ENCODE data around the gene MIPEP. TPM values are rescaled to one million over a fixed set of nuclear protein-coding genes. Genes with fewer than 3 reads are reported as not detected.
A peak's percentile ranks its signal among the peaks of the same experiment; 100 is the strongest.

Gene MIPEP
- total and polyA plus RNA-seq, 2 donors: 13.2 to 22.7 TPM

- Histone ChIP-seq H3K27me3 (ENCODE audit: control insufficient read depth in 2 of 2, insufficient read depth in 1 of 2, low read length in 1 of 2) (no peaks in the 10 kb centered on the region), H3K27ac (ENCODE audit: low read depth in 1 of 2, low read length in 1 of 2) (no peak overlapping the region), H3K4me1 (ENCODE audit: control insufficient read depth in 2 of 2, insufficient read depth in 2 of 2, low read length in 2 of 2) (peaks cover 6 to 11% of the 10 kb centered on the region in 2 donors), H3K36me3 (ENCODE audit: control insufficient read depth in 2 of 2, insufficient read depth in 2 of 2, low read length in 1 of 2) (no peaks in the 10 kb centered on the region), H3K9me3 (ENCODE audit: control insufficient read depth in 2 of 2, insufficient read depth in 1 of 2, low read length in 1 of 2) (no peaks in the 10 kb centered on the region), H3K4me3 (ENCODE audit: low read length in 2 of 2) (no peak overlapping the region)
- DNase-seq (ENCODE audit: low read depth in 6 of 9, low spot score in 9 of 9): no peak
- 96% methylated on average over 6 of the region's 6 CpGs for WGBS
These were observed 166.3 kb downstream of the MIPEP start for GRCh38 chr13:23722726-23723453.

DNA sequence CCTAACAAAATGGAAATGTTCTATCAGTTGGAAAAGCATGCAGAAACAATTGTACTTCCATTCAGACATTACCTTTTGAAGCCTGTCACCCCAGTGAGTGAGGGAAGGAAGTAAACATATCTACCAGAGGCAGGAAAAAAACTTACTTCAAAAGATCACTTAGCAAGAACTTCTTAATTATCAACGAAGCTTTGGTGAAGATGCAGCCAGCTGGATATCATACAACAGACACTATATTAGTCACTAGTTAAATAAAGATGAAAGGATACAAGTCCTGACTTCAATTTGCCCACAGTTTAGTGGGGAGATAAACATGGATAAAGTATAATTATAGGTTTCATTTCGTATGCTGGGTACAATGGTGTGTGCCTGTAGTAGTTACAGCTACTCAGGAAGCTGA, 170.2 kb downstream of the MIPEP start:
- H3K27me3 ChIP-seq (ENCODE audit: control insufficient read depth in 2 of 2, insufficient read depth in 1 of 2, low read length in 1 of 2): no peaks in the 10 kb centered on the region
- H3K4me3 ChIP-seq (ENCODE audit: low read length in 2 of 2): no peak overlapping the region
- WGBS: 25% methylated on average over 2 of the region's 2 CpGs
- H3K36me3 ChIP-seq (ENCODE audit: control insufficient read depth in 2 of 2, insufficient read depth in 2 of 2, low read length in 1 of 2): no peaks in the 10 kb centered on the region
- peak overlapping the region in 1 of 2 donors; percentile 55 for H3K27ac ChIP-seq (ENCODE audit: low read depth in 1 of 2, low read length in 1 of 2)
- no peaks in the 10 kb centered on the region for H3K9me3 ChIP-seq (ENCODE audit: control insufficient read depth in 2 of 2, insufficient read depth in 1 of 2, low read length in 1 of 2)
- H3K4me1 ChIP-seq (ENCODE audit: control insufficient read depth in 2 of 2, insufficient read depth in 2 of 2, low read length in 2 of 2): peaks cover 23 to 27% of the 10 kb centered on the region in 2 donors
- peak in 4 of 9 donors; percentile 21 to 70 (median 43) for DNase-seq (ENCODE audit: low read depth in 6 of 9, low spot score in 9 of 9)

GRCh38 chr13:23716401-23716800, 172.8 kb downstream of the MIPEP start:
- no peaks in the 10 kb centered on the region for H3K27me3 ChIP-seq (ENCODE audit: control insufficient read depth in 2 of 2, insufficient read depth in 1 of 2, low read length in 1 of 2)

DNA sequence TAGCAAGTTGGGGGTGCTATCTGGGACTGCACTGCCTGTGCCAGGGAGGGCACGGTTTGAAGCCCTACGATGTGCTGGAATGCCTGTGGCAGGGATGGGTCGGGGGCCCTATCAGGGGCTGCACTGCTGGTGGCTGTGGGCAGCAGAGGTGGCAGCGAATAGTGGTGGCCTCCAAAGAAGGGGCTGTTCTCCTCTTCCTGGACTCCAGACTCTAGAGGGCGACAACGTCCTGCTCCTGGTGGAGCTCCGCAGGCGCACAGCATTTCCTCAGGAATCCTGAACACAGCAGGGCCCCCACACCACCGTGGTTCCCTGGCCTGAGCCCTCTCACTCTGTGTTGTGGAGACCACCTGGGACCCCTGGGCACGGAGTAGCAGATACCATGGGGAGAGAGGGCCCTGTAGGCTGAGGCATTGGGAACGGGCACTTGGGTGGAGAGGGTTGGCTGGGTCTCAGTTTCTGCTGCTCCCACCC, 173.4 kb downstream of the MIPEP start:
- no peaks in the 10 kb centered on the region for H3K9me3 ChIP-seq (ENCODE audit: control insufficient read depth in 2 of 2, insufficient read depth in 1 of 2, low read length in 1 of 2)
- H3K27me3 ChIP-seq (ENCODE audit: control insufficient read depth in 2 of 2, insufficient read depth in 1 of 2, low read length in 1 of 2): no peaks in the 10 kb centered on the region
- no peak overlapping the region for H3K4me3 ChIP-seq (ENCODE audit: low read length in 2 of 2)
- peaks cover 23 to 27% of the 10 kb centered on the region in 2 donors for H3K4me1 ChIP-seq (ENCODE audit: control insufficient read depth in 2 of 2, insufficient read depth in 2 of 2, low read length in 2 of 2)
- no peak overlapping the region for H3K27ac ChIP-seq (ENCODE audit: low read depth in 1 of 2, low read length in 1 of 2)
- peak in 2 of 9 donors; percentile 19 to 42 for DNase-seq (ENCODE audit: low read depth in 6 of 9, low spot score in 9 of 9)
- H3K36me3 ChIP-seq (ENCODE audit: control insufficient read depth in 2 of 2, insufficient read depth in 2 of 2, low read length in 1 of 2): no peaks in the 10 kb centered on the region
- WGBS: 92% methylated on average over 11 of the region's 11 CpGs

More at GRCh38 chr13:23716401-23716800, 172.8 kb downstream of the MIPEP start:
- Histone ChIP-seq H3K36me3 (ENCODE audit: control insufficient read depth in 2 of 2, insufficient read depth in 2 of 2, low read length in 1 of 2) (no peaks in the 10 kb centered on the region), H3K9me3 (ENCODE audit: control insufficient read depth in 2 of 2, insufficient read depth in 1 of 2, low read length in 1 of 2) (no peaks in the 10 kb centered on the region), H3K4me1 (ENCODE audit: control insufficient read depth in 2 of 2, insufficient read depth in 2 of 2, low read length in 2 of 2) (peaks cover 23 to 27% of the 10 kb centered on the region in 2 donors), H3K4me3 (ENCODE audit: low read length in 2 of 2) (no peak overlapping the region), H3K27ac (ENCODE audit: low read depth in 1 of 2, low read length in 1 of 2) (peak overlapping the region in 1 of 2 donors; percentile 39)
- 92% methylated on average over 2 of the region's 2 CpGs for WGBS
- peak in 4 of 9 donors; percentile 6 to 62 (median 48) for DNase-seq (ENCODE audit: low read depth in 6 of 9, low spot score in 9 of 9)

- H3K27me3 ChIP-seq (ENCODE audit: control insufficient read depth in 2 of 2, insufficient read depth in 1 of 2, low read length in 1 of 2): no peaks in the 10 kb centered on the region
- WGBS: 90% methylated on average over 19 of the region's 19 CpGs
- peaks cover 23 to 27% of the 10 kb centered on the region in 2 donors for H3K4me1 ChIP-seq (ENCODE audit: control insufficient read depth in 2 of 2, insufficient read depth in 2 of 2, low read length in 2 of 2)
- no peak overlapping the region for H3K4me3 ChIP-seq (ENCODE audit: low read length in 2 of 2)
- DNase-seq (ENCODE audit: low read depth in 6 of 9, low spot score in 9 of 9): no peak
- H3K36me3 ChIP-seq (ENCODE audit: control insufficient read depth in 2 of 2, insufficient read depth in 2 of 2, low read length in 1 of 2): no peaks in the 10 kb centered on the region
- H3K27ac ChIP-seq (ENCODE audit: low read depth in 1 of 2, low read length in 1 of 2): no peak overlapping the region
- no peaks in the 10 kb centered on the region for H3K9me3 ChIP-seq (ENCODE audit: control insufficient read depth in 2 of 2, insufficient read depth in 1 of 2, low read length in 1 of 2)
These were observed 174.0 kb downstream of the MIPEP start for GRCh38 chr13:23715092-23715761.

DNA sequence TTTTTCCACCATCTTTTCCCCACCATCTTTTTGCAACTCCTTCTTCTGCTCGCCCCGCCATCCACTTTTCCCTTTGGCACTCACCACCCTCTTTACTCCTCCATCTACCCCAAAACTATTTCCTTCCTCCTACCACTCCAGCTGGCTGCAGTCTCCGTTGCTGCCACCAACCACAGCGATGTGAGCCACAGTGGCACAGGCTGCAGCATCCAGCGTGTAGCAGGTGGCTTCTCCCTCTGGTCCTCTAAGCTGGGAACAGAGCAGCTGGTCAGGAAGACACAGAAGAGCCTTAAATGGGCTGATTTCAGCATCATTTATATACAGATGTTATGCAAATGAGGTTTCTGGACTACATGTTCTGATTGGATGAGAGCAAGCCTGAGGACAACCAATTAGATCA, 174.5 kb downstream of the MIPEP start:
- DNase-seq (ENCODE audit: low read depth in 6 of 9, low spot score in 9 of 9): peak in 2 of 9 donors; percentile 16 to 45
- Histone ChIP-seq H3K4me3 (ENCODE audit: low read length in 2 of 2) (no peak overlapping the region), H3K36me3 (ENCODE audit: control insufficient read depth in 2 of 2, insufficient read depth in 2 of 2, low read length in 1 of 2) (no peaks in the 10 kb centered on the region), H3K27me3 (ENCODE audit: control insufficient read depth in 2 of 2, insufficient read depth in 1 of 2, low read length in 1 of 2) (no peaks in the 10 kb centered on the region), H3K27ac (ENCODE audit: low read depth in 1 of 2, low read length in 1 of 2) (no peak overlapping the region), H3K4me1 (ENCODE audit: control insufficient read depth in 2 of 2, insufficient read depth in 2 of 2, low read length in 2 of 2) (peaks cover 23 to 27% of the 10 kb centered on the region in 2 donors), H3K9me3 (ENCODE audit: control insufficient read depth in 2 of 2, insufficient read depth in 1 of 2, low read length in 1 of 2) (no peaks in the 10 kb centered on the region)
- 38% methylated on average over 5 of the region's 5 CpGs for WGBS

GRCh38 chr13:23711355-23711754, 177.8 kb downstream of the MIPEP start:
- Histone ChIP-seq H3K27me3 (ENCODE audit: control insufficient read depth in 2 of 2, insufficient read depth in 1 of 2, low read length in 1 of 2) (no peaks in the 10 kb centered on the region), H3K4me1 (ENCODE audit: control insufficient read depth in 2 of 2, insufficient read depth in 2 of 2, low read length in 2 of 2) (peaks cover 6 to 7% of the 10 kb centered on the region in 2 donors), H3K9me3 (ENCODE audit: control insufficient read depth in 2 of 2, insufficient read depth in 1 of 2, low read length in 1 of 2) (no peaks in the 10 kb centered on the region), H3K4me3 (ENCODE audit: low read length in 2 of 2) (no peak overlapping the region), H3K27ac (ENCODE audit: low read depth in 1 of 2, low read length in 1 of 2) (no peak overlapping the region), H3K36me3 (ENCODE audit: control insufficient read depth in 2 of 2, insufficient read depth in 2 of 2, low read length in 1 of 2) (no peaks in the 10 kb centered on the region)
- WGBS: 96% methylated on average over 3 of the region's 3 CpGs
- no peak for DNase-seq (ENCODE audit: low read depth in 6 of 9, low spot score in 9 of 9)

DNA sequence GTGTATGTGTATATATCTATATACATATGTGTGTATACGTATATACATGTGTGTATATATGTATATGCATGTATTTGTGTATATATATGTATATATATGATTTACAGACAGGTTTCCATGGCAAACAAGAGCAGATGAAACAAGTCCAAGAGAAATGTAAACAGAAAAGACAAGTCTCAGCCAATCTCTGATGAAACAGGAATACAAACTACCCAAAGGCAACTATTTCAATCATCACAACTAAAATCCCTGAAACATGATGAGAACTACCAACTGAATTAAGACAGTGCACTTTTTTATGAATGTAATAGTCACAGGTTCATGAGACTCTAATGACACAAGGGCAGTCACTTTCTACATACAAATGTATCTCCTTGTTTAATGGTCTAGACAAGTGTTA, 178.8 kb downstream of the MIPEP start:
- H3K27me3 ChIP-seq (ENCODE audit: control insufficient read depth in 2 of 2, insufficient read depth in 1 of 2, low read length in 1 of 2): no peaks in the 10 kb centered on the region
- H3K4me1 ChIP-seq (ENCODE audit: control insufficient read depth in 2 of 2, insufficient read depth in 2 of 2, low read length in 2 of 2): peaks cover 0 to 7% of the 10 kb centered on the region in 2 donors
- H3K9me3 ChIP-seq (ENCODE audit: control insufficient read depth in 2 of 2, insufficient read depth in 1 of 2, low read length in 1 of 2): no peaks in the 10 kb centered on the region
- H3K4me3 ChIP-seq (ENCODE audit: low read length in 2 of 2): no peak overlapping the region
- DNase-seq (ENCODE audit: low read depth in 6 of 9, low spot score in 9 of 9): no peak
- 97% methylated on average over 1 of the region's 1 CpG for WGBS
- H3K36me3 ChIP-seq (ENCODE audit: control insufficient read depth in 2 of 2, insufficient read depth in 2 of 2, low read length in 1 of 2): no peaks in the 10 kb centered on the region
- no peak overlapping the region for H3K27ac ChIP-seq (ENCODE audit: low read depth in 1 of 2, low read length in 1 of 2)

GRCh38 chr13:23709536-23709935, 179.7 kb downstream of the MIPEP start:
- peaks cover 0 to 3% of the 10 kb centered on the region in 2 donors for H3K4me1 ChIP-seq (ENCODE audit: control insufficient read depth in 2 of 2, insufficient read depth in 2 of 2, low read length in 2 of 2)
- H3K4me3 ChIP-seq (ENCODE audit: low read length in 2 of 2): no peak overlapping the region
- H3K27ac ChIP-seq (ENCODE audit: low read depth in 1 of 2, low read length in 1 of 2): no peak overlapping the region
- 79% methylated on average over 1 of the region's 1 CpG for WGBS
- peak in 1 of 9 donors; percentile 13 for DNase-seq (ENCODE audit: low read depth in 6 of 9, low spot score in 9 of 9)
- no peaks in the 10 kb centered on the region for H3K27me3 ChIP-seq (ENCODE audit: control insufficient read depth in 2 of 2, insufficient read depth in 1 of 2, low read length in 1 of 2)
- H3K36me3 ChIP-seq (ENCODE audit: control insufficient read depth in 2 of 2, insufficient read depth in 2 of 2, low read length in 1 of 2): no peaks in the 10 kb centered on the region
- no peaks in the 10 kb centered on the region for H3K9me3 ChIP-seq (ENCODE audit: control insufficient read depth in 2 of 2, insufficient read depth in 1 of 2, low read length in 1 of 2)
